ENCODE data around the gene FUCA1.

FUCA1 gene

DNA sequence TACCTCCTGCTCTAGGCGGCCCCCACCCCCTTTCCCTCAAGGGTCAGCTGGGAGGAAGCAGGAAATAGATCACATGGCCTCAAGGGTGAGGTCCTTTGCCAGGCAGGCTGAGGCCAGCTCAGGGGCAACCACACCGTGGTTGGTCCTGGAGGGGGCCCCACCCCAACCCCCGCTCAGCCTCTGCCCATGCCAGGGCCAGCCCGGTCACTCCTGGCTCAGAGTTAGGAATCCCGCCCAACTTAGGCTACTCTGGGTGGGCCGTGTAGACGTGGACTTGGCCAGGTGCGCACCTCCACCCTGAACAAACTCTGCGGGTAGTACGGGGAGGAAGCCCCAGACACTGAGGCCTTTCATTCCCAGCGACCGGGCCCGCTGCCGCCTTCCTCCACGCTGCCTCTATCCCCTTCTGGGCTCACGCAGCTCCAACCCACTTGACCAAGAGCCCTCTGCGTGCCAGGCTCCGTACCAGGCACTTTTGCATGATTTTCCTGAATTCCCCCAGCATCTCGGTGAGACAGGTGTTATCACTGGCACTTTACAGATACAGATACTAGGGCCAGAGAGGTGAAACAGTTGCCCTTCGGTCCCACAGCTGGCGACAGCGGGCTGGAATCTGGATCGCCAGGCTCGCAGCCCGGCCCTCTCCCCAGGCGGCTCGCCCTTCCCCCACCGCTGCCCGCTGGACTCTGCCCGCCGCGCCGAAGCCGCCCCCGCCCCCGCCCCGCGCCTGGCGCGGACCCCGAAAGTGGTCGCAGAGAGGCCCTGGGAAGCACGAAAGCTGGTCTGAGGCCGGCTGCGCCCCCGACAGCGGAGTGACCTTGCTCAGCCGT is 68.3 kb downstream of the FUCA1 start:
- DNase-seq, result no peak

DNA sequence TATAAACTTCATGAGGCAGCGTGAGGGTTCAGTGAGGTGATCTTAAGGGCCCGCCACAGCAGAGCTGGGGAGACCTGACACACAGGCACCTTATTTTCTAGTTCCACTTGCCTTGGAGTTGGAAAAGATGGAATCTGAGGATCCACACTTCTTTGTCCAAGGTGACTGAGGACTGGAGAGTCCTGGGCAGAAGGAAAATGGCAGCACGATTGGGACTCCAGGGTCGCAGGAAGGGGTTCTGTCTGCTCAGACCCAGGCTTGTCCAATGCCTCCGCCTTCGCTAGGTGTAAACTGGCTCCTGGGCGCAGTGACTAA is 68.9 kb downstream of the FUCA1 start:
- no peak for DNase-seq

DNA sequence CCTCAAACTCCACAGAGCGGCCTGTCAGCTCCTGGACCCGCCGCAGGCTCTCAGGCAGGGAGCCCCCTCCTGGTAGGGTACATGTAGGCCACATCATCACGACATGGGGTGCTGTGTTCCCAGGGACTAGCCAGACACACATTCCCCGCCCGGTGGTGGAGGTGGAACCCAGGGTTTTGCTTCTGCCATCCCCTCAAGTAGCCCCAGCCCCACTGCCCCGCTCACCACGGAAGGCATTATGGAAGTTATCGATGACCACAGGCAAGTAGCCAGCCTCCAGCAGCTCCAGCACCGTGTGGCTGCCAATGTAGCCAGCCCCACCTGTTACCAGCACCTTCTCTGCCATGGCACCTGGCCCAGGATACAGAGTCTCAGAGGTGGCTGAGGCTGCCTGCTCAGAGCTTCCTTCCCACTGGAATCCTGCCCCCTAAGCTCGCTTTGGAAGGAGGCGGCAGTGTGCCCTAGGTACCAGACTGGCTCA is 69.4 kb downstream of the FUCA1 start:
- no peak for DNase-seq

DNA sequence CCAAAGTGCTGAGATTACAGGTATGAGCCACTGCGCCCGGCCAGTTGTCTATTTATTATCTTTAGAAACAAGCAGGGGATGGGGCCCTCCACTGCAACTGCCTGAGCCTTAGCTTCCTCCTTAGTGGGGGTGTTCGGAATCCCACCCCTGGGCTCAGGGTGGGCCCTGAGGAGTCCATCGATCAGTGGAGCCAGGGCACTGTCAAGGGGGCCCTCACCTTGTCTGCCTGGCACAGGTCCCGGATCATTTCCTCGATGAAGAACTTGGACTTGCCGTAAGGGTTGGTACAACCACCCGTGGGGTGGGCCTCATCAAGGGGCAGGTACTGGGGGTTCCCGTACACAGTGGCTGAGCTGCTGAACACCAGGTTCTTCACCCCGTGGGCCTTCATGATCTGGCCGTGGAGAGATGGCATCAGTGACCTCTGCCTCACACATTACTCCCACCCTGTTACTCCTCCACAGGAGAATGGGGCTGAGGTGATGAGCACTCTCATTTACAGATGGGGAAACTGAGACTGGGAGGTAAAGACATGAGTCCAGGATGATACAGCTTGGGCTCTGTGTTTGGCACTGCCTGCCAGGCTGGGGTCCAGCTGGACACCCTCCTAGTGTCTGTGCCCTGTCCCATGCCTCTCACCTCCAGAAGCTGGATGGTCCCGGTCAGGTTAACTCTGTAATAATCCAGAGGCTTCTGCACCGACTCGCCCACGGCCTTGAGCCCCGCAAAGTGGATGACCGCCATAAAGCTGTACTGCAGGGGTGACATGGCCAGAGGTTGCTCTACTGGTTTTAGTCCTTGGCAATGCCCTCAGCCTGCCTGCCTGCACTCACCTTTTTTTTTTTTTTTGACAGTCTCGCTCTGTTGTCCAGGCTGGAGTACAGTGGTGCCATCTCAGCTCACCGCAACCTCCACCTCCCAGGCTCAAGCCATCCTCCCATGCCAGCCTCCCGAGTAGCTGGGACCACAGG is 70.3 kb downstream of the FUCA1 start:
- DNase-seq, result no peak

DNA sequence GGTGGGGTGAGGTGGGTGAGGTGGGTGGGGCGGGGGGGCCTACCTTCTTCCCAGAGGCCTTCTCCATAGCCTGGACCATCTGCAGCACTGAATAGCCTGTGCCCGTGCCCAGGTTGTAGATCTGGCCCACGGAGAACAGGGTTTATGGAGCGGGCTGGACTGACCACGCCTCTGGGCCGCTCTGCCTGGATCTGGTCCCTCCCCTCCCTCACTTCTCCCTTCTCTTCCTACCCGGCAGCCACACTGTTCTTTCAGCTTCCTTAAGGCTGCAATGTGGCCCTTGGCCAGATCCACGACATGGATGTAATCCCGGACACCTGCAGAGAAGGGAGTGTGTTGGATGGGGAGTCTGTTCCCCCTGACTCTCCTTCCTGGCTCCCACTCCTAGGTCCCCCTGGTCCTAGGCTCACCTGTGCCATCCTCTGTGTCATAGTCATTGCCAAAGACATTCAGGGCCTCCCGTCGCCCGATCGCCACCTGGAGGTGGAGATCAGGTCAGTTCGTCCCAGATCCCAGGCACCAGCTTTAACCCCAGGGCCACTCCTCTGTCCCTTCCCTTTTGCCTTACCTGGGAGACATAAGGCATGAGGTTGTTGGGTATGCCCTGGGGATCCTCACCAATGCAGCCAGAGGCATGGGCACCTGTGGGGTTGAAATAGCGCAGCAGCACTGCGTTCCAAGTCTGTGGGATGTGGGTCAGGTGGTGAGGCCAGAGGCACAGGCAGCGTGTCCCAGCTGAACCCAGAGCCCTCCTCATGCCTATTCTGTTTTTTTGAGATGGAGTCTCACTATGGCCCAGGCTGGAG is 71.4 kb downstream of the FUCA1 start:
- no peak for DNase-seq

DNA sequence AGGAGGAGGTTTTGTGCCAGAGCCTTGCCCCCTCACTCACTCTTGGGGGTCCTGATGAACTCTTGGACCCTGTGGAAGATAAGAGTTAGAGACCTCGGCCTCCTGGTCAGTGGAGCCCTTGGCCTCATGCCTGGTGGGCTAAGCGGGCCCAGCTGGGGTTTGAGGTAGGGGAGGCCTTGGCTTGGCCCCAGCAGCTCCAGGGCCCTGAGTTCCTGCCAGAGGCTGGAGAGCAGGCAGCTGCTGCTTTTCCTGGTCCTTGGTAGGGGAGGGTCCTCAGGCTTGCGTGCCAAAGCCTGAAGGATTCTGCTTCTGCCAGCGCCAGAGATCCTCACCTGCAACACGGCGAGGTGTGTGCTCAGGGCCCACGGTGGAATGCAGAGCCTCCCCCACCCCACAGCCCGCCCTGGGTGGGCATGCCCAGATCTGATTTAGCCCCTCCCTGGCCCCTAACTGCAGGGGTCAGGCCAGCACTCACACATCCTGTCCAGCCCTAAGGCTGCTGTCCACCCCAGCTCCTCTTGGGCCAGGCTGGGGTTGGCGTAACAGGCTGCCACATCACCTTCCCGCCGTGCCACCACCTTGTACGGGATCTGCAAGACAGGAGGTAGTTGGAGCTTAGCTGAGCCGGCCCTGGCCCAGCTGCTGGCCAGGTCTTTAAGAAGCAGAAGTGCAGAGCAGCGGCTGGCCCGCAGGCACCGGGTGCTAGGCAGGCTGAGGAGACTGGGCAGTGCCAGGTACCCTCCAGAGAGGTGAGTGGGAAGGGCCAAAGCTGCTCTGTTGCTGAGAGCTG is 72.2 kb downstream of the FUCA1 start:
- no peak for DNase-seq

Measured in KG1 (cell line).